Islet precursor cell (in vitro differentiated cells): ENCODE results near the gene NCLN.
A peak's percentile ranks its signal among the peaks of the same experiment; 100 is the strongest.
"Not testable (repeated sequence)": the region's sequence is repeated elsewhere in the genome, so short reads cannot be mapped to it uniquely, and the experiment has no call there.

Source experiments
- DNase-seq: peaks from one replicate; pipeline ENCODE4 v3.0.0-alpha.2; 2018

NCLN gene

GRCh38 chr19:3202346-3202745 is 16.6 kb downstream of the NCLN start:
- no peak for DNase-seq

GRCh38 chr19:3202895-3203294 is 17.2 kb downstream of the NCLN start:
- not testable (repeated sequence) for DNase-seq

GRCh38 chr19:3203805-3204645 is 18.3 kb downstream of the NCLN start:
- no peak for DNase-seq

- DNase-seq = no peak
Measured at GRCh38 chr19:3204646-3205275, 19.0 kb downstream of the NCLN start.

- no peak for DNase-seq
Measured at GRCh38 chr19:3206216-3206953, 20.7 kb downstream of the NCLN start.

- DNase-seq = no peak
Measured at GRCh38 chr19:3207461-3208242, 21.9 kb downstream of the NCLN start.

- DNase-seq = no peak
Measured at GRCh38 chr19:3208317-3209207, 22.8 kb downstream of the NCLN start.

- DNase-seq = peak; percentile 83
Measured at GRCh38 chr19:3210347-3211017, 24.8 kb downstream of the NCLN start.

- no peak for DNase-seq
Measured at GRCh38 chr19:3211191-3211590, 25.5 kb downstream of the NCLN start.

GRCh38 chr19:3213159-3213558 is 27.4 kb downstream of the NCLN start:
- no peak for DNase-seq

GRCh38 chr19:3216874-3217273 is 31.1 kb downstream of the NCLN start:
- DNase-seq = no peak

- no peak for DNase-seq
Measured at GRCh38 chr19:3220576-3220975, 34.8 kb downstream of the NCLN start.

- DNase-seq = not testable (repeated sequence)
Measured at GRCh38 chr19:3221576-3221975, 35.8 kb downstream of the NCLN start.

- no peak for DNase-seq
Measured at GRCh38 chr19:3222709-3223108, 37.0 kb downstream of the NCLN start.

- peak; percentile 64 for DNase-seq
Measured at GRCh38 chr19:3224346-3225168, 38.8 kb downstream of the NCLN start, which contains the start of gene CELF5. TSS of gene CELF5 (plus strand) at chr19:3224661. CDS start at chr19:3224740, 79 bp downstream.

- no peak for DNase-seq
Measured at GRCh38 chr19:3225169-3225485, 39.4 kb downstream of the NCLN start.

GRCh38 chr19:3225677-3226093 is 40.0 kb downstream of the NCLN start:
- no peak for DNase-seq

GRCh38 chr19:3227054-3227626 is 41.4 kb downstream of the NCLN start:
- no peak for DNase-seq

- DNase-seq = no peak
Measured at GRCh38 chr19:3229346-3229743, 43.6 kb downstream of the NCLN start.
